Trophoblast cell (in vitro differentiated cells and primary cell): Measurements from ENCODE around the gene ACACB.

Experiments used
- DNase-seq, 2 donors: peaks; one replicate each; pipeline ENCODE4 v3.0.0-alpha.2; 2016
- H2AFZ ChIP-seq: 2 replicates; pipeline ENCODE4 v1.6.1; 2013; ENCODE audit warnings: low read length, moderate library complexity, mild to moderate bottlenecking; ENCODE audit not compliant: insufficient read depth, poor library complexity
- H2AK5ac ChIP-seq: 2 replicates; pipeline ENCODE4 v1.6.1; 2013; ENCODE audit warnings: mild to moderate bottlenecking, low read length
- H2BK120ac ChIP-seq: 2 replicates; pipeline ENCODE4 v1.6.1; 2013; ENCODE audit warnings: low read length, mild to moderate bottlenecking, moderate library complexity; ENCODE audit not compliant: insufficient read depth, poor library complexity
- H2BK12ac ChIP-seq: 2 replicates; pipeline ENCODE4 v1.6.1; 2013; ENCODE audit warnings: mild to moderate bottlenecking, low read length, moderate library complexity
- H2BK5ac ChIP-seq: 2 replicates; pipeline ENCODE4 v1.6.1; 2013; ENCODE audit warnings: low read length, low read depth, moderate library complexity, mild to moderate bottlenecking; ENCODE audit not compliant: poor library complexity
- H3K14ac ChIP-seq: 2 replicates; pipeline ENCODE4 v1.6.1; 2013; ENCODE audit warnings: mild to moderate bottlenecking, low read length
- H3K18ac ChIP-seq: 2 replicates; pipeline ENCODE4 v1.6.1; 2013; ENCODE audit warnings: mild to moderate bottlenecking, low read length
- H3K23ac ChIP-seq: 2 replicates; pipeline ENCODE4 v1.6.1; 2013; ENCODE audit warnings: low read length
- H3K27ac ChIP-seq: 2 replicates; pipeline ENCODE4 v1.5.1; 2013; ENCODE audit warnings: low read depth, mild to moderate bottlenecking, inconsistent platforms, low read length, moderate library complexity
- H3K27me3 ChIP-seq: 2 replicates; pipeline ENCODE4 v1.6.1; 2013; ENCODE audit warnings: inconsistent platforms, mild to moderate bottlenecking, low read length, moderate library complexity; ENCODE audit not compliant: insufficient read depth
- H3K36me3 ChIP-seq, 2 experiments: 1 replicate in 1 of 2; 2 replicates in 1 of 2; pipeline ENCODE4 v1.6.1; 2013; ENCODE audit warnings: low read length in 2 of 2, mild to moderate bottlenecking in 2 of 2, moderate library complexity in 1 of 2; ENCODE audit not compliant: insufficient read depth in 2 of 2, control insufficient read depth in 1 of 2
- H3K4ac ChIP-seq: 2 replicates; pipeline ENCODE4 v1.6.1; 2013; ENCODE audit warnings: low read depth, mild to moderate bottlenecking, low read length, moderate library complexity
- H3K4me1 ChIP-seq, 2 experiments: 1 replicate in 1 of 2; 2 replicates in 1 of 2; pipeline ENCODE4 v1.6.1; 2013; ENCODE audit warnings: low read length in 2 of 2, mild to moderate bottlenecking in 2 of 2, moderate library complexity in 1 of 2; ENCODE audit not compliant: insufficient read depth in 2 of 2, control insufficient read depth in 1 of 2
- H3K4me2 ChIP-seq: 2 replicates; pipeline ENCODE4 v1.6.1; 2013; ENCODE audit warnings: inconsistent platforms, mild to moderate bottlenecking, low read length, moderate library complexity
- H3K4me3 ChIP-seq: 2 replicates; pipeline ENCODE4 v1.5.1; 2013; ENCODE audit warnings: mild to moderate bottlenecking, low read depth, low read length, inconsistent platforms
- H3K79me1 ChIP-seq: one replicate; pipeline ENCODE4 v1.6.1; 2013; ENCODE audit warnings: low read length
- H3K79me2 ChIP-seq: 2 replicates; pipeline ENCODE4 v1.6.1; 2013; ENCODE audit warnings: low read length, mild to moderate bottlenecking; ENCODE audit not compliant: control insufficient read depth, insufficient read depth, poor library complexity
- H3K9ac ChIP-seq: 2 replicates; pipeline ENCODE4 v1.6.1; 2013; ENCODE audit warnings: mild to moderate bottlenecking, low read length
- H3K9me3 ChIP-seq: 2 replicates; pipeline ENCODE4 v1.6.1; 2013; ENCODE audit warnings: low read depth, mild to moderate bottlenecking, control low read depth, inconsistent platforms, low read length; ENCODE audit not compliant: insufficient read depth
- H4K12ac ChIP-seq: 2 replicates; pipeline ENCODE4 v1.6.1; 2013; ENCODE audit warnings: low read depth, mild to moderate bottlenecking, low read length, moderate library complexity
- H4K8ac ChIP-seq: 2 replicates; pipeline ENCODE4 v1.6.1; 2013; ENCODE audit warnings: low read depth, mild to moderate bottlenecking, low read length, moderate library complexity
- H4K91ac ChIP-seq: one replicate; pipeline ENCODE4 v1.6.1; 2013; ENCODE audit warnings: low read depth, mild to moderate bottlenecking, low read length, moderate library complexity
- WGBS: extraction: QIAGEN DNeasy Blood & Tissue Kit; methylation state at CpG from one replicate; pipeline ENCODE4 v1.1.7; 2013; ENCODE audit warnings: missing lambda C conversion rate; ENCODE audit not compliant: insufficient read length, insufficient coverage; ENCODE audit errors: extremely low coverage; 5-methylcytosine and 5-hydroxymethylcytosine counted together

The ACACB gene

GRCh38 chr12:109276160-109276559, 159.8 kb downstream of the ACACB start:
- Histone ChIP-seq H2AFZ (no peak overlapping the region), H3K23ac (no peak overlapping the region), H3K18ac (no peak overlapping the region), H3K14ac (no peak overlapping the region), H2BK12ac (no peak overlapping the region), H3K27ac (no peak overlapping the region), H4K91ac (no peak overlapping the region), H3K4me2 (no peak overlapping the region), H4K12ac (no peak overlapping the region), H3K79me1 (no peaks in the 10 kb centered on the region), H3K27me3 (no peaks in the 10 kb centered on the region), H2BK5ac (no peak overlapping the region), H3K4me3 (no peak overlapping the region), H3K79me2 (no peaks in the 10 kb centered on the region), H2BK120ac (no peak overlapping the region), H3K4me1 (peaks cover 0 to 3% of the 10 kb centered on the region in 2 experiments), H3K9ac (no peak overlapping the region), H2AK5ac (no peak overlapping the region), H3K4ac (no peak overlapping the region), H3K9me3 (peaks cover 1% of the 10 kb centered on the region), H3K36me3 (no peaks in the 10 kb centered on the region), H4K8ac (no peak overlapping the region)
- DNase-seq = no peak
- no CpG with 5 or more reads among the region's 5 CpGs for WGBS

- Histone ChIP-seq H4K8ac (no peak overlapping the region), H3K27ac (no peak overlapping the region), H3K79me2 (no peaks in the 10 kb centered on the region), H3K36me3 (no peaks in the 10 kb centered on the region), H3K18ac (no peak overlapping the region), H3K23ac (no peak overlapping the region), H3K9me3 (peaks cover 1% of the 10 kb centered on the region), H2AFZ (no peak overlapping the region), H3K27me3 (no peaks in the 10 kb centered on the region), H3K79me1 (no peaks in the 10 kb centered on the region), H2BK120ac (no peak overlapping the region), H3K9ac (no peak overlapping the region), H3K14ac (no peak overlapping the region), H3K4ac (no peak overlapping the region), H3K4me1 (peaks cover 0 to 3% of the 10 kb centered on the region in 2 experiments), H4K12ac (no peak overlapping the region), H2AK5ac (no peak overlapping the region), H3K4me3 (no peak overlapping the region), H3K4me2 (no peak overlapping the region), H4K91ac (no peak overlapping the region), H2BK5ac (no peak overlapping the region), H2BK12ac (no peak overlapping the region)
- WGBS = no CpG with 5 or more reads among the region's 8 CpGs
- no peak for DNase-seq
These were observed 161.0 kb downstream of the ACACB start for GRCh38 chr12:109277255-109277898.

GRCh38 chr12:109277899-109278762, 161.7 kb downstream of the ACACB start:
- Histone ChIP-seq H2BK5ac (no peak overlapping the region), H3K79me1 (no peaks in the 10 kb centered on the region), H3K18ac (no peak overlapping the region), H4K12ac (no peak overlapping the region), H3K79me2 (no peaks in the 10 kb centered on the region), H3K4me1 (peaks cover 0 to 3% of the 10 kb centered on the region in 2 experiments), H3K27me3 (no peaks in the 10 kb centered on the region), H2BK12ac (no peak overlapping the region), H2BK120ac (no peak overlapping the region), H2AFZ (no peak overlapping the region), H3K4ac (no peak overlapping the region), H4K91ac (no peak overlapping the region), H3K4me2 (no peak overlapping the region), H3K9ac (no peak overlapping the region), H2AK5ac (no peak overlapping the region), H3K9me3 (peaks cover 1% of the 10 kb centered on the region), H4K8ac (no peak overlapping the region), H3K27ac (no peak overlapping the region), H3K23ac (no peak overlapping the region), H3K14ac (no peak overlapping the region), H3K4me3 (no peak overlapping the region), H3K36me3 (no peaks in the 10 kb centered on the region)
- DNase-seq = peak in 1 of 2 donors; percentile 5
- no CpG with 5 or more reads among the region's 15 CpGs for WGBS

- H3K4me3 ChIP-seq = no peak overlapping the region
- H3K79me1 ChIP-seq = no peaks in the 10 kb centered on the region
- WGBS = no CpG with 5 or more reads among the region's 10 CpGs
- H3K4me2 ChIP-seq = no peak overlapping the region
- no peak overlapping the region for H3K4ac ChIP-seq
- no peak overlapping the region for H2BK12ac ChIP-seq
- no peak overlapping the region for H2AFZ ChIP-seq
- no peak overlapping the region for H2AK5ac ChIP-seq
- H4K91ac ChIP-seq = no peak overlapping the region
- H2BK120ac ChIP-seq = no peak overlapping the region
- H4K8ac ChIP-seq = no peak overlapping the region
- H3K18ac ChIP-seq = no peak overlapping the region
- H3K4me1 ChIP-seq = peaks cover 0 to 3% of the 10 kb centered on the region in 2 experiments
- H3K9ac ChIP-seq = no peak overlapping the region
- no peak overlapping the region for H3K27ac ChIP-seq
- H2BK5ac ChIP-seq = no peak overlapping the region
- H3K27me3 ChIP-seq = no peaks in the 10 kb centered on the region
- no peaks in the 10 kb centered on the region for H3K79me2 ChIP-seq
- H4K12ac ChIP-seq = no peak overlapping the region
- no peaks in the 10 kb centered on the region for H3K36me3 ChIP-seq
- DNase-seq = no peak
- H3K14ac ChIP-seq = no peak overlapping the region
- H3K9me3 ChIP-seq = peaks cover 1% of the 10 kb centered on the region
- H3K23ac ChIP-seq = no peak overlapping the region
These were observed 162.5 kb downstream of the ACACB start for GRCh38 chr12:109278912-109279311.
